PC-3 (cell line): ENCODE results near the gene ZSWIM8.

ENCODE experiments used
- CTCF ChIP-seq: fragments of 300-600 bp; sonication (generic); conservative IDR thresholded peaks from 2 replicates; pipeline ENCODE4 v1.5.1; 2017; ENCODE audit warnings: antibody characterized with exemption, low read depth, mild to moderate bottlenecking, low read length
- EZH2 ChIP-seq: fragments of 300-600 bp; sonication (generic); IDR thresholded peaks from one replicate; pipeline ENCODE4 v1.6.1; 2017; ENCODE audit warnings: antibody characterized with exemption, mild to moderate bottlenecking, low read length; ENCODE audit not compliant: unreplicated experiment
- EZH2phosphoT487 ChIP-seq: fragments of 300-600 bp; sonication (generic); IDR thresholded peaks from 2 replicates; pipeline ENCODE4 v1.6.1; 2018; ENCODE audit warnings: mild to moderate bottlenecking, antibody characterized with exemption, low read length, borderline replicate concordance

GRCh38 chr10:73773152-73773879 is 12.1 kb upstream of the ZSWIM8 start:
- TF ChIP-seq CTCF (no peak), EZH2phosphoT487 (no peak), EZH2 (no peak)
